LNCaP clone FGC (cell line): ENCODE measurements around the gene GRIK3.

Experiments used
- DNase-seq: peaks from one replicate; pipeline ENCODE4 v3.0.0-alpha.2; 2011; ENCODE audit warnings: low read depth
- H3K4me3 ChIP-seq: 2 replicates; pipeline ENCODE4 v1.5.1; 2011; ENCODE audit warnings: mild to moderate bottlenecking, low read depth, low read length, control low read depth
- TF ChIP-seq, protein P1 (sequence below): IDR thresholded peaks from 2 replicates; pipeline ENCODE4 v1.5.1; 2012; ENCODE audit warnings: mild to moderate bottlenecking; ENCODE audit not compliant: control insufficient read depth, insufficient read depth; ENCODE audit errors: extremely low read depth

The GRIK3 gene

DNA sequence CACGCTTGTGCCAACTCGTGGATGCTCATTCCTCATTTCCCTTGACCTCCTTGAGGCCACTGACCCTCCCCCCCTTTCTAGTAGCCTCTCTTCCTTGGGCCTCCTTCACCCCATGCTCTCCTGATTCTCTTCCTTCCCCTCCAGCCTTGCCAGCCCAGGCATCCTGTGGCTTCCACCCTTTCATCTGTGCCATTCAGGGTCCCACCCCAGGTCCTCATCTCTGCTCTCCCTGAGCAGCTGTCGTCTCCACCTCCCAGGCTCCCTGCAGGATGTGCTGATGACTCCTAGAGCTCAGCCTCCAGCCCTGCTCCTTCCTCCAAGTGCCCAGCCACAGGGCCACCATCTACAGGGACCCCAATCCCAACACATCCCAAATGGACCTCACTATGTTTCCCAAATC, 197.4 kb downstream of the GRIK3 start:
- no peak for DNase-seq
- TF ChIP-seq, protein P1, sequence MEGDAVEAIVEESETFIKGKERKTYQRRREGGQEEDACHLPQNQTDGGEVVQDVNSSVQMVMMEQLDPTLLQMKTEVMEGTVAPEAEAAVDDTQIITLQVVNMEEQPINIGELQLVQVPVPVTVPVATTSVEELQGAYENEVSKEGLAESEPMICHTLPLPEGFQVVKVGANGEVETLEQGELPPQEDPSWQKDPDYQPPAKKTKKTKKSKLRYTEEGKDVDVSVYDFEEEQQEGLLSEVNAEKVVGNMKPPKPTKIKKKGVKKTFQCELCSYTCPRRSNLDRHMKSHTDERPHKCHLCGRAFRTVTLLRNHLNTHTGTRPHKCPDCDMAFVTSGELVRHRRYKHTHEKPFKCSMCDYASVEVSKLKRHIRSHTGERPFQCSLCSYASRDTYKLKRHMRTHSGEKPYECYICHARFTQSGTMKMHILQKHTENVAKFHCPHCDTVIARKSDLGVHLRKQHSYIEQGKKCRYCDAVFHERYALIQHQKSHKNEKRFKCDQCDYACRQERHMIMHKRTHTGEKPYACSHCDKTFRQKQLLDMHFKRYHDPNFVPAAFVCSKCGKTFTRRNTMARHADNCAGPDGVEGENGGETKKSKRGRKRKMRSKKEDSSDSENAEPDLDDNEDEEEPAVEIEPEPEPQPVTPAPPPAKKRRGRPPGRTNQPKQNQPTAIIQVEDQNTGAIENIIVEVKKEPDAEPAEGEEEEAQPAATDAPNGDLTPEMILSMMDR = no peak
- no peak overlapping the region for H3K4me3 ChIP-seq

- no peak for DNase-seq
- TF ChIP-seq, protein P1 = no peak
Measured at GRCh38 chr1:36836196-36836883, 198.0 kb downstream of the GRIK3 start.

GRCh38 chr1:36835696-36836095, 198.6 kb downstream of the GRIK3 start:
- DNase-seq = no peak

More at GRCh38 chr1:36836196-36836883, 198.0 kb downstream of the GRIK3 start:
- no peak overlapping the region for H3K4me3 ChIP-seq

GRCh38 chr1:36835017-36835695, 199.2 kb downstream of the GRIK3 start:
- TF ChIP-seq, protein P1 = no peak
- DNase-seq = no peak
- H3K4me3 ChIP-seq = no peak overlapping the region

More at GRCh38 chr1:36835696-36836095, 198.6 kb downstream of the GRIK3 start:
- no peak overlapping the region for H3K4me3 ChIP-seq
- TF ChIP-seq, protein P1 = no peak

DNA sequence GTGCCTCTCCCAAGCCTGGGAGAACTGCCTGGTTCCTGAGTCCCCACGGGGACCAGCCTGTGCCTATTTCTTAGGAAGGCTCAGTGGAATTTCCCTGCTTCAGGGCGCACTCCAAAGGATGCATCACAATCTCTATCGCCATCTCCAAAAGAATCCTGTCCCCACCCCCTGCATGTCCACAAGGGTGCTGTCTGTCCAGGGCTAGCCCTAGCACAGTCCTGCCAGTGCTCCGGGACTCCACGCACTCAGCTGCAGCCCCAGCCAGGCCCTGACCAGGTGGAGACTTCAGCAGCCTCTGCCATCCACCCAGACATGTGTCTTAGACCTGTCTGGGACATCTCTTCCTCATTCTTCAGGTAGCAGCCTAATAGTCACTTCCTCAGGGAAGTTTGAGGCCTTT, 199.7 kb downstream of the GRIK3 start:
- no peak overlapping the region for H3K4me3 ChIP-seq
- DNase-seq = no peak
- TF ChIP-seq, protein P1 = no peak

DNA sequence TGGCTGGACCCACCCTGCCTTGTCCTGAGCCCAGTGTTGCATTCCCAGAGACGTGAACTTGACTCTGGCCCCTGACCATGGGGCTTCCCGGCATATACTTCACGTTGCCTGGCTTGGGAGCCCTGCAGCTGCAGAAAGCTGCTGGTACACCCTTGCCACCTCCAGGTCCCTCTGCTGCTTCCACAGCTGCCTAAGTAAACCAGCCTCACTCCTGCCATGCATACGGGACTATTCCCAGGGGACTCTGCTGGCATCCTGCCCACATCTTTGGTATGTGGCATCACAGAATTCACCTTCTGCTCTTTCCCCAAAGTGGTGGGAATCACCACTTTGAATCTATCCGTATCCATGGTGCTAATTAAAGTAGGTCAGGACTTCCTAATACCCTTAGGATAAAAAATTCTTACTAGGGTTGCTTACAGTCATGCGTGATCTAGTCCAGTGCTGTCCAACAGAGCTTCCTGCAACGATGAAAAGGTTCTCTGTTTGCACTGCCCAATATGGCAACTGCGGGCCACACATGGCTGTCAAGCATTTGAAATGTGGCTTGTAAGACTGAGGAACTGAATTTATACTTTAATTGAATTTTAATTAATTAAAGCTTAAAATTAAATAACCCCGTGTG, 203.0 kb downstream of the GRIK3 start:
- TF ChIP-seq, protein P1 = no peak
- no peak overlapping the region for H3K4me3 ChIP-seq
- no peak for DNase-seq
